ENCODE results near the gene PLEKHH1.

Gene PLEKHH1

GRCh38 chr14:67567654-67568053, 34.6 kb downstream of the PLEKHH1 start:
- TF ChIP-seq, protein P1, sequence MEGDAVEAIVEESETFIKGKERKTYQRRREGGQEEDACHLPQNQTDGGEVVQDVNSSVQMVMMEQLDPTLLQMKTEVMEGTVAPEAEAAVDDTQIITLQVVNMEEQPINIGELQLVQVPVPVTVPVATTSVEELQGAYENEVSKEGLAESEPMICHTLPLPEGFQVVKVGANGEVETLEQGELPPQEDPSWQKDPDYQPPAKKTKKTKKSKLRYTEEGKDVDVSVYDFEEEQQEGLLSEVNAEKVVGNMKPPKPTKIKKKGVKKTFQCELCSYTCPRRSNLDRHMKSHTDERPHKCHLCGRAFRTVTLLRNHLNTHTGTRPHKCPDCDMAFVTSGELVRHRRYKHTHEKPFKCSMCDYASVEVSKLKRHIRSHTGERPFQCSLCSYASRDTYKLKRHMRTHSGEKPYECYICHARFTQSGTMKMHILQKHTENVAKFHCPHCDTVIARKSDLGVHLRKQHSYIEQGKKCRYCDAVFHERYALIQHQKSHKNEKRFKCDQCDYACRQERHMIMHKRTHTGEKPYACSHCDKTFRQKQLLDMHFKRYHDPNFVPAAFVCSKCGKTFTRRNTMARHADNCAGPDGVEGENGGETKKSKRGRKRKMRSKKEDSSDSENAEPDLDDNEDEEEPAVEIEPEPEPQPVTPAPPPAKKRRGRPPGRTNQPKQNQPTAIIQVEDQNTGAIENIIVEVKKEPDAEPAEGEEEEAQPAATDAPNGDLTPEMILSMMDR (IDR thresholded peaks at IDR 0.05; ENCODE audit: insufficient read depth, low read depth, low read length, missing control alignments) = no peak
- DNase-seq (ENCODE audit: low read depth) = no peak
- H3K4me3 ChIP-seq (ENCODE audit: low read depth, low read length) = no peak overlapping the region

- no peak overlapping the region for H3K4me3 ChIP-seq (ENCODE audit: low read depth, low read length)
- TF ChIP-seq, protein P1 (IDR thresholded peaks at IDR 0.05; ENCODE audit: insufficient read depth, low read depth, low read length, missing control alignments) = no peak
- DNase-seq (ENCODE audit: low read depth) = no peak
Observed at GRCh38 chr14:67569011-67569650, 36.0 kb downstream of the PLEKHH1 start.

DNA sequence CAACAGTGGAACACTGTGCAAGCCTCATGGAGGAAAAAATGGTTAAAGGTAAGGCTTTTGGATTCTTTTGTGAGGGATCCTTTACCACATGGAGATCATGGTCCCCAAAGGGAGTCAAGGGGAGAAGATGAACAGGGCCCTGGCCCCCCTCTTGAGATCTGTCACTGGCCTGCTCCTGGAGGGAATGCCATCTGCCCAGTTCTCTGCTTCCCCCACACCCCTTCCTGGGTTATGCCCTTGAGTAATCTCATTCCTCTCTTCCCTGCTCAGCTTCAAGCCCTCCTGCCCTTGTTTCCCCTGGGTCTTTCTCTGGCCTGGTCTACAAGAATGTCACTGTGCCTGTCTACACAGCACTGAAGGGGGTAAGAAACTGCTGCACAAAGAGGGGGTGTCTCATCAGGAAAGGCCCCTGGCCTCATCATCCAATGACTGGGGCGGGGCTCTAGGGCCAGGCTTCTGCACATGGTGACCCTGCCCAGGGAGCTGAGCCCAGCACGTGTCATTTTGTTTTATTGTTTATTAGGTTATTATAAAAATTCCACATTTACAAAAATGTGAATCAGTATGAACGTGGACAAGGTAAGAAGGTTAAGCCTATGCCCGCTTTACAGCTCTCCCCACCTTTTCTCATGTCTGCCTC, 36.7 kb downstream of the PLEKHH1 start:
- no peak for DNase-seq (ENCODE audit: low read depth)
- TF ChIP-seq, protein P1 (IDR thresholded peaks at IDR 0.05; ENCODE audit: insufficient read depth, low read depth, low read length, missing control alignments) = no peak
- H3K4me3 ChIP-seq (ENCODE audit: low read depth, low read length) = no peak overlapping the region

- no peak for DNase-seq (ENCODE audit: low read depth)
- no peak overlapping the region for H3K4me3 ChIP-seq (ENCODE audit: low read depth, low read length)
- TF ChIP-seq, protein P1 (IDR thresholded peaks at IDR 0.05; ENCODE audit: insufficient read depth, low read depth, low read length, missing control alignments) = no peak
Observed at GRCh38 chr14:67570453-67570852, 37.4 kb downstream of the PLEKHH1 start.

GRCh38 chr14:67571275-67571990, 38.3 kb downstream of the PLEKHH1 start:
- DNase-seq (ENCODE audit: low read depth) = peak; percentile 74
- TF ChIP-seq, protein P1 (IDR thresholded peaks at IDR 0.05; ENCODE audit: insufficient read depth, low read depth, low read length, missing control alignments) = peak; percentile 97

GRCh38 chr14:67571991-67572323, 38.9 kb downstream of the PLEKHH1 start:
- DNase-seq (ENCODE audit: low read depth) = no peak
- TF ChIP-seq, protein P1 (IDR thresholded peaks at IDR 0.05; ENCODE audit: insufficient read depth, low read depth, low read length, missing control alignments) = no peak
- H3K4me3 ChIP-seq (ENCODE audit: low read depth, low read length) = no peak overlapping the region

More at GRCh38 chr14:67571275-67571990, 38.3 kb downstream of the PLEKHH1 start:
- H3K4me3 ChIP-seq (ENCODE audit: low read depth, low read length) = no peak overlapping the region

Data from GM12865 (cell line).